Spleen (tissue), 7 donors: ENCODE results near the gene CTSE.

ENCODE experiments used
- POLR2A ChIP-seq, 3 donors: fragments of 450-650 bp; IDR thresholded peaks; one replicate each; pipeline ENCODE4 v1.5.1; 2017; ENCODE audit warnings: antibody characterized with exemption in 3 of 3, mild to moderate bottlenecking in 1 of 3
- TF ChIP-seq, protein P1 (sequence below), 11 experiments: fragments of 200-600 bp in 7 of 11; fragments of 450-650 bp in 4 of 11; sonication (generic) in 4 of 11; IDR thresholded peaks in 8 of 11; conservative IDR thresholded peaks in 3 of 11; 1 replicate in 7 of 11; 2 replicates in 4 of 11; pipeline versions ENCODE4 v1.4.0 to v1.8.0; 2016 to 2021; ENCODE audit warnings: antibody characterized with exemption in 11 of 11, inconsistent platforms in 4 of 11, mild to moderate bottlenecking in 1 of 11
- donor health status: DM: no; HTN: no; CAD: no; lungs with moderate emphysema.
- donor health status: DM: no; HTN: no; CAD: no.
- donor health status: DM: no; HTN: no; CAD: no.

DNA sequence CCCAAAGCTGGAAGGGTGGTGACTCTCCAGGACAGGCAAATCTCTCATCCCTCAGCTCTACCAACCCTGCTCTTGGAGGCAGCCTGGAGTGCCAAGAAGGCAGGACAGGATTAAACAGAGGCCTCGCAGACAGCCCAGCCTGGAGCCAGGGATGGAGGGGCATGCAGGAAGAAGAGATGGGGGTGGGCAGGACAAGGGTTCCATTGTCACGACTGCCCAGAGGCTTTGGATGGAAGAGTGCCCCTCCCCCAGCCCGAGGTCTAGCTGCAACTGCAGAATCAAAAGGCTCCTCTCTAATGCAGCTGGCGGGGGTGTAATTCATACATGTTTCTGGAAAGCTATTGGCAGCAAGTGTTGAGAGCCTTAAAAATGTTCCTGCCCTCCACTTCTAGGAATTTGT is 29.3 kb downstream of the CTSE start:
- no peak for TF ChIP-seq POLR2A (IDR thresholded peaks at IDR 0.05)
- TF ChIP-seq, protein P1, sequence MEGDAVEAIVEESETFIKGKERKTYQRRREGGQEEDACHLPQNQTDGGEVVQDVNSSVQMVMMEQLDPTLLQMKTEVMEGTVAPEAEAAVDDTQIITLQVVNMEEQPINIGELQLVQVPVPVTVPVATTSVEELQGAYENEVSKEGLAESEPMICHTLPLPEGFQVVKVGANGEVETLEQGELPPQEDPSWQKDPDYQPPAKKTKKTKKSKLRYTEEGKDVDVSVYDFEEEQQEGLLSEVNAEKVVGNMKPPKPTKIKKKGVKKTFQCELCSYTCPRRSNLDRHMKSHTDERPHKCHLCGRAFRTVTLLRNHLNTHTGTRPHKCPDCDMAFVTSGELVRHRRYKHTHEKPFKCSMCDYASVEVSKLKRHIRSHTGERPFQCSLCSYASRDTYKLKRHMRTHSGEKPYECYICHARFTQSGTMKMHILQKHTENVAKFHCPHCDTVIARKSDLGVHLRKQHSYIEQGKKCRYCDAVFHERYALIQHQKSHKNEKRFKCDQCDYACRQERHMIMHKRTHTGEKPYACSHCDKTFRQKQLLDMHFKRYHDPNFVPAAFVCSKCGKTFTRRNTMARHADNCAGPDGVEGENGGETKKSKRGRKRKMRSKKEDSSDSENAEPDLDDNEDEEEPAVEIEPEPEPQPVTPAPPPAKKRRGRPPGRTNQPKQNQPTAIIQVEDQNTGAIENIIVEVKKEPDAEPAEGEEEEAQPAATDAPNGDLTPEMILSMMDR (IDR thresholded peaks at IDR 0.05 in 8 of 11, conservative IDR thresholded peaks at IDR 0.05 in 3 of 11), result no peak
